Measurements from ENCODE around the gene ARMCX5.

GRCh38 chrX:102599084-102599950 lies at the start of gene ARMCX5:
- TF ChIP-seq POLR2AphosphoS5 (IDR thresholded peaks at IDR 0.05; ENCODE audit: low read depth, low read length) (peak; percentile 71), SIN3A (IDR thresholded peaks at IDR 0.05; ENCODE audit: borderline replicate concordance, insufficient read depth, low read length) (0 out of 2 replicates have a peak, but pooled peaks have one; percentile 31)
